Urinary bladder (tissue), 2 donors: ENCODE measurements around the gene TSPAN14. TPM values are rescaled to one million over a fixed set of nuclear protein-coding genes. Genes with fewer than 3 reads are reported as not detected.

ENCODE experiments used
- polyA plus RNA-seq: library from polyadenylated mRNA; stranded (reverse); fragments of 200-250 nt; gene quantifications from one replicate; pipeline ENCODE4 v1.2.3, GENCODE V29; 2013
- total RNA-seq: library from RNA; depleted of rRNA; stranded (reverse); fragments of >200 nt; gene quantifications from one replicate; pipeline ENCODE4 v1.2.3, GENCODE V29; 2014
- donor health status: healthy.

TSPAN14 gene
- total and polyA plus RNA-seq, 2 donors, result 26.4 to 65.1 TPM

Other genes with a start within 250 kb of the TSPAN14 start
- 41.8 TPM for gene ANXA11, start 248.8 kb upstream of the TSPAN14 start, total RNA-seq
- gene ANXA11, start 248.8 kb upstream of the TSPAN14 start, polyA plus RNA-seq, result 114 TPM
- gene MAT1A, start 164.7 kb upstream of the TSPAN14 start, total RNA-seq, result not detected
- 0.37 TPM for gene MAT1A, start 164.7 kb upstream of the TSPAN14 start, polyA plus RNA-seq
- gene DYDC1, start 97.6 kb upstream of the TSPAN14 start, total RNA-seq, result not detected
- gene DYDC1, start 97.6 kb upstream of the TSPAN14 start, polyA plus RNA-seq, result not detected
- not detected for gene DYDC2, start 97.5 kb upstream of the TSPAN14 start, total RNA-seq
- not detected for gene DYDC2, start 97.5 kb upstream of the TSPAN14 start, polyA plus RNA-seq
- gene PRXL2A, start 45.8 kb upstream of the TSPAN14 start, total RNA-seq, result 52.9 TPM
- gene PRXL2A, start 45.8 kb upstream of the TSPAN14 start, polyA plus RNA-seq, result 59.1 TPM
- gene SH2D4B, start 83.6 kb downstream of the TSPAN14 start, total RNA-seq, result 0.16 TPM
- not detected for gene SH2D4B, start 83.6 kb downstream of the TSPAN14 start, polyA plus RNA-seq